HCT116 (cell line): ENCODE data around the gene ADAMTS14. TPM values are rescaled to one million over a fixed set of nuclear protein-coding genes. Genes with fewer than 3 reads are reported as not detected.

Experiments used
- ATAC-seq: fragments of 200-7000 bp; cut with Tn5 transposase; 2 replicates; pipeline ENCODE4 v1.9.1; 2020; ENCODE audit warnings: mild to moderate bottlenecking, moderate library complexity
- BruUV-seq: library from RNA; stranded (reverse); fragments of 400-500 nt; replicated peaks from 2 replicates; lab custom pipeline; 2021; lab: Mats Ljungman, UMichigan
- CTCF ChIA-PET: fragments of 300-600 bp; sonication (Branson Sonifier 250); formaldehyde crosslinking; loops from one replicate; lab custom pipeline; 2021; ENCODE audit warnings: antibody characterized with exemption; lab: Charles Lee
- POLR2A ChIA-PET: fragments of 300-600, 350-600 bp; sonication (Branson Sonifier 250); formaldehyde crosslinking; loops from one replicate; lab custom pipeline; 2021; ENCODE audit warnings: antibody characterized with exemption; lab: Charles Lee
- RAD21 ChIA-PET, 2 experiments: fragments of 300-600 bp; sonication (Branson Sonifier 250); formaldehyde crosslinking; loops; one replicate each; lab custom pipeline; 2023; ENCODE audit warnings: low total read pairs in 2 of 2; ENCODE audit not compliant: uncharacterized antibody in 2 of 2, unreplicated experiment in 2 of 2, low non-redundant PET in 1 of 2; lab: Charles Lee
- DNase-seq: peaks from one replicate; pipeline ENCODE4 v3.0.0-alpha.2; 2010; ENCODE audit warnings: low read depth, low spot score
- H2AFZ ChIP-seq: fragments of 200-600 bp; shearing (Covaris generic), sonication (generic); 2 replicates; pipeline ENCODE4 v1.6.1; 2017; ENCODE audit warnings: low read depth, mixed run types, mixed read lengths, antibody characterized with exemption, low read length; ENCODE audit not compliant: poor library complexity, severe bottlenecking
- H3K27ac ChIP-seq: 2 replicates; pipeline ENCODE4 v1.5.1; 2012; ENCODE audit warnings: low read depth, low read length
- H3K27me3 ChIP-seq: fragments of 200-600 bp; sonication (generic); 2 replicates; pipeline ENCODE4 v1.6.1; 2016; ENCODE audit warnings: mixed run types, low read length, mixed read lengths; ENCODE audit not compliant: insufficient read depth
- H3K36me3 ChIP-seq, 2 experiments: fragments of 200-500 bp in 1 of 2; fragments of 200-600 bp in 1 of 2; sonication (Bioruptor generic) in 1 of 2; sonication (generic) in 1 of 2; 2 replicates each; pipeline versions ENCODE4 v1.5.1 to v1.6.1; 2014 to 2016; ENCODE audit warnings: low read length in 2 of 2, inconsistent platforms in 1 of 2, mixed read lengths in 1 of 2, mixed run types in 1 of 2; ENCODE audit not compliant: insufficient read depth in 2 of 2, control insufficient read depth in 1 of 2
- H3K4me1 ChIP-seq, 2 experiments: fragments of 200-600 bp in 1 of 2; sonication (generic) in 1 of 2; 2 replicates each; pipeline versions ENCODE4 v1.5.1 to v1.6.1; 2012 to 2017; ENCODE audit warnings: low read length in 2 of 2, inconsistent platforms in 1 of 2, mild to moderate bottlenecking in 1 of 2, mixed read lengths in 1 of 2, mixed run types in 1 of 2, moderate library complexity in 1 of 2; ENCODE audit not compliant: insufficient read depth in 2 of 2, control insufficient read depth in 1 of 2
- H3K4me2 ChIP-seq: fragments of 200-600 bp; sonication (generic); 2 replicates; pipeline ENCODE4 v1.6.1; 2017; ENCODE audit warnings: mixed run types, low read length, mixed read lengths
- H3K4me3 ChIP-seq, 2 experiments: fragments of 200-600 bp in 1 of 2; sonication (generic) in 1 of 2; replicated peaks in 1 of 2; 2 replicates each; pipeline ENCODE4 v1.5.1; 2011 to 2016; ENCODE audit warnings: low read length in 2 of 2, control low read depth in 1 of 2, low read depth in 1 of 2, mild to moderate bottlenecking in 1 of 2, mixed read lengths in 1 of 2, mixed run types in 1 of 2
- H3K79me2 ChIP-seq: fragments of 200-600 bp; sonication (generic); 2 replicates; pipeline ENCODE4 v1.6.1; 2017; ENCODE audit warnings: mild to moderate bottlenecking, mixed run types, low read length, moderate library complexity, mixed read lengths; ENCODE audit not compliant: insufficient read depth
- H3K9ac ChIP-seq: fragments of 200-600 bp; sonication (generic); 2 replicates; pipeline ENCODE4 v1.6.1; 2016; ENCODE audit warnings: low read length, mixed read lengths
- H3K9me2 ChIP-seq: fragments of 200-600 bp; sonication (generic), shearing (Covaris generic); 2 replicates; pipeline ENCODE4 v1.6.1; 2017; ENCODE audit warnings: mixed run types, mild to moderate bottlenecking, moderate library complexity; ENCODE audit not compliant: insufficient read depth
- H3K9me3 ChIP-seq, 2 experiments: fragments of 200-500 bp in 1 of 2; fragments of 200-600 bp in 1 of 2; sonication (Bioruptor generic) in 1 of 2; sonication (generic) in 1 of 2; 2 replicates each; pipeline ENCODE4 v1.6.1; 2014 to 2017; ENCODE audit warnings: low read length in 2 of 2, mixed read lengths in 2 of 2, inconsistent platforms in 1 of 2, low read depth in 1 of 2, mild to moderate bottlenecking in 1 of 2, mixed run types in 1 of 2, moderate library complexity in 1 of 2; ENCODE audit not compliant: control insufficient read depth in 1 of 2, insufficient read depth in 1 of 2
- H4K20me1 ChIP-seq: fragments of 200-600 bp; sonication (generic), shearing (Covaris generic); 2 replicates; pipeline ENCODE4 v1.6.1; 2017; ENCODE audit warnings: mixed run types, mild to moderate bottlenecking, moderate library complexity; ENCODE audit not compliant: insufficient read depth
- CEBPB ChIP-seq: IDR thresholded peaks from 2 replicates; pipeline ENCODE4 v1.6.1; 2012; ENCODE audit warnings: low read depth
- ELF1 ChIP-seq: IDR thresholded peaks from 2 replicates; pipeline ENCODE4 v1.6.1; 2012; ENCODE audit warnings: low read depth, borderline replicate concordance
- EZH2phosphoT487 ChIP-seq: fragments of 200-600 bp; IDR thresholded peaks from 2 replicates; pipeline ENCODE4 v1.6.1; 2018; ENCODE audit warnings: antibody characterized with exemption, borderline replicate concordance
- RAD21 ChIP-seq: IDR thresholded peaks from 2 replicates; pipeline ENCODE4 v1.6.1; 2012; ENCODE audit warnings: low read depth, mild to moderate bottlenecking
- SIN3A ChIP-seq: IDR thresholded peaks from 2 replicates; pipeline ENCODE4 v1.6.1; 2012; ENCODE audit warnings: low read depth
- ZFX ChIP-seq: fragments of 450-650 bp; IDR thresholded peaks from 2 replicates; pipeline ENCODE4 v1.6.1; 2017
- intact Hi-C: fragments of 100-400 bp; cut with micrococcal nuclease; formaldehyde crosslinking; loops from 2 replicates; pipeline ENCODE4 v1.10.0; 2022
- total RNA-seq: library from RNA; stranded (reverse); gene quantifications from one replicate; pipeline ENCODE4 v1.2.1, GENCODE V29; 2021; ENCODE audit not compliant: unreplicated experiment
- TF ChIP-seq, protein P1 (sequence below): IDR thresholded peaks from 2 replicates; pipeline ENCODE4 v1.6.1; 2012

Gene ADAMTS14
- total RNA-seq, 1 experiment from 2014 or later, result 13.2 TPM

DNA sequence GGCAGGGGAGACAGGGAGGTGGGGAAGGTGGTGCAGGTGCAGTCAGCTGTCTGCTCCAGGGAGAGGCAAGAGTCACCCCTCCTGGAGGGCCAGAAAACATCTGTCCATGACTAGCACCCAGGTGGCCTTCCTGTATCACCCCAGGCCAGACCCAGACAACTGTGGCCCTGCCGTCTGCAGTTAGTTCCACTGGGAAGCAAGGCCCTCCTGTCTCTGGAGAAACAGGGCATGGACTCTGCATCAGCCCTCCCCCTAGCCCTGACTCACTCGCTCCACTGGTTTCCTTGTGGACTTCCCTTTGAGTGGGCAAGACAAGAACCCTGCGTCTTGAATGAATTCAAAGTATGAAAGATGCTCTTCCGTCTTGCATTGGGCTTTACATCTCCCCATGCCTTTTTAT, 100.3 kb downstream of the ADAMTS14 start:
- no TSS peak for BruUV-seq
- RAD21 ChIA-PET, result no interaction called here
- Histone ChIP-seq H3K27ac (no peak overlapping the region), H3K4me2 (no peak overlapping the region), H3K36me3 (no peaks in the 10 kb centered on the region), H2AFZ (no peak overlapping the region), H3K9ac (no peak overlapping the region), H3K9me3 (no peaks in the 10 kb centered on the region), H3K4me1 (peaks cover 0 to 10% of the 10 kb centered on the region in 2 experiments; a peak in 2 of 4 replicates), H3K27me3 (no peaks in the 10 kb centered on the region), H4K20me1 (no peaks in the 10 kb centered on the region), H3K4me3 (no peak overlapping the region)
- TF ChIP-seq SIN3A (no peak), CEBPB (no peak), ELF1 (no peak), EZH2phosphoT487 (no peak), RAD21 (no peak), ZFX (no peak)
- TF ChIP-seq, protein P1, sequence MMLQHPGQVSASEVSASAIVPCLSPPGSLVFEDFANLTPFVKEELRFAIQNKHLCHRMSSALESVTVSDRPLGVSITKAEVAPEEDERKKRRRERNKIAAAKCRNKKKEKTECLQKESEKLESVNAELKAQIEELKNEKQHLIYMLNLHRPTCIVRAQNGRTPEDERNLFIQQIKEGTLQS, result no peak
- TF ChIP-seq, all 23 proteins: peak for 0
- DNase-seq, result no peak
- POLR2A ChIA-PET, result no interaction called here
- CTCF ChIA-PET, result no interaction called here
- Histone ChIP-seq H3K79me2 (no peaks in the 10 kb centered on the region), H3K9me2 (no peaks in the 10 kb centered on the region)
- intact Hi-C loops, result no loop called here
- ATAC-seq, result no peak

DNA sequence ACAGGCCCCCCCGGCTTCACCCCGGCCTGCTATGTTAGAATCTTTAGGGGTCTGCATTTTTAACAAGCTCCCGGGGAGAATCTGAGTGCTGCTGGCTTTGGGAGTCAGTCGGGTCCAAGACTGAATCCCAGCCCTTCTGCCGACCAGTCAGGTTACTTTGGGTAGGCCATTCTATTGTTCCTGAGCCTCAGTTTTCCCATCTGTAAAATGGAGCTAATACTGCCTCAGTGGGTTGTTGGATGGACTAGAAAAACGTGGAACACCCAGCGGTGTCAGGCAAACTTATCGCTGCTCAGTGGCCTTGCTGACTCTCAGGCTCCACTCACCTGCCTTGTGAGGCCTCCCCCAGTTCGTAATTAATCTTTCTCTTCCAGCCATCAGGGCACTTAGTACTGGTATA, 101.2 kb downstream of the ADAMTS14 start:
- Histone ChIP-seq H3K4me1 (peaks cover 0 to 18% of the 10 kb centered on the region in 2 experiments; a peak in 2 of 4 replicates), H4K20me1 (no peaks in the 10 kb centered on the region), H3K4me2 (no peak overlapping the region), H3K9ac (no peak overlapping the region), H3K9me2 (no peaks in the 10 kb centered on the region), H3K36me3 (no peaks in the 10 kb centered on the region), H3K27me3 (no peaks in the 10 kb centered on the region), H2AFZ (no peak overlapping the region), H3K27ac (no peak overlapping the region), H3K79me2 (no peaks in the 10 kb centered on the region), H3K4me3 (no peak overlapping the region), H3K9me3 (no peaks in the 10 kb centered on the region)
- CTCF ChIA-PET, result no interaction called here
- ATAC-seq (no peak), DNase-seq (no peak)
- RAD21 ChIA-PET, result no interaction called here
- POLR2A ChIA-PET, result no interaction called here
- no peak for TF ChIP-seq CEBPB
- intact Hi-C loops, result no loop called here
- no TSS peak for BruUV-seq
